GM21360 (cell line): ENCODE measurements around the gene CTNNA2.

ENCODE experiments used
- ATAC-seq: cut with Tn5 transposase; IDR thresholded peaks from one replicate; pipeline ENCODE4 v1.9.1; 2021; ENCODE audit warnings: mild to moderate bottlenecking, moderate library complexity; ENCODE audit not compliant: unreplicated experiment

Gene CTNNA2

GRCh38 chr2:80354858-80355257 is 842.0 kb downstream of the CTNNA2 start:
- no peak for ATAC-seq

GRCh38 chr2:80361904-80362303 is 849.1 kb downstream of the CTNNA2 start:
- ATAC-seq = no peak

DNA sequence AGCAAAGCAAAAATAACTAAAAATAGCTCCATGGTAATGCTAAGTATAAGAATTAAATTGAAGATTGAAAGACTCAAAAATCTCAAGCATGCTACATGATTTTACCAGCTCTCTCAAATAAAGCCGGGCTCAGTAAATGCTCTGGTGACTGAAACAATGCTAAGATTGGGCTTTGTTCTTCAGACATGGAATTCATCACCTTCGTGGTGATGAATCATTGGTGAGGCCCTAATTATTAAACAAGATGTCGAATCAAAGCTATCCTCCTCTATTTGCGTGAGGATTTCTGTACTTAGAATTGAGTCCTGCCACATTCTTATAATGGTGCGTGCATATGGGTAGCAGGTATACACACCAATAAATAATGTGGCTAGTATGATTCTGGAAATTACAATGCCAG is 850.5 kb downstream of the CTNNA2 start:
- ATAC-seq = no peak

- ATAC-seq = no peak
Measured at GRCh38 chr2:80363791-80364349, 851.0 kb downstream of the CTNNA2 start.

GRCh38 chr2:80364524-80365212 is 851.8 kb downstream of the CTNNA2 start:
- ATAC-seq = no peak

DNA sequence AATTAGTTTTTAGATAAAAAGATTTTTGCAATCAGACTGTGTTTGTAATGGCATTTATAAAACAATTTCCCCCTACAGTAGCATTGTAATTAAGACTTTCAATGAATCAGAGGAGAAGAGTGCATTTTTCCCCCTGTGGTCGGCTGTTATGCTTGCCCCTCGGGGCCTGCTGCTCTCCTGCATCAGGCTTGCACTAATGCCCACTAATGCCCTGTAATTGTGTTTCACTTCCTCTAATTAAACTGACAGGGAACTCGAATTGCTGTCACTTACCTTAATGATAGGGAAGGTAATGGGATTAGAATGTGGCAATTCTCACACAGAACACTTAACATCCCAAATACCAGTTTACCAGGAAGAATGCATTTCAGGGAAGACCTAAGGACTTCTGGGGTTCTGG is 852.9 kb downstream of the CTNNA2 start:
- no peak for ATAC-seq

DNA sequence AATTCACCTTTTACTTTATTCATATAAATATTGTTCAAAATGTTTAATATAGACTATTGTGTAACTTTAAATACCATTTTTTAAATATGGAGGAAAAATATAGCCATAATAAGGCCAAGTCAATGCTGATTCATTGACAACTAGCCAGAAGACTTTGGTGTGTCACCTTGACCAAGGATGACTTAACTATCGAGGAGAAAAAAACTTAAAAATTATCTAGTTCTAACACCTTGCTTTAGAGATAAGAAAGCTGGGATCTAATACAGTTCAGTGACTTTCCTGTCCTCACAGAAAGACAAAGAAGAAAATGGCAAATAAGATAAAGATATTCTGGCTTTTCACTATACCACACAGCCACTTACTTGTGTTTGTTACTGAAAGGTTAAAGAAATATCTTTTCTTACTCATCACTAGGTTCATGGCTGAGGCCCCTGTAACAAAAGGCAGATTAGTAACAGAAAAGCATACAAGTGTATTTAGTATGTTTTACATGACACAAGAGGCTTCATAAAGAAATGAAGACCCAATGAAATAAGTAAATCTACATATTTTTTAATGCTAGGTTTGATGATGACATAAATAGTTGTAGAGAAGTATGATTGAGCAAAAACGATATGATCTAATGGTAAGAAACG is 857.6 kb downstream of the CTNNA2 start:
- ATAC-seq = no peak

GRCh38 chr2:80374105-80374504 is 861.3 kb downstream of the CTNNA2 start:
- ATAC-seq = no peak

- no peak for ATAC-seq
Measured at GRCh38 chr2:80377071-80377470, 864.2 kb downstream of the CTNNA2 start.

GRCh38 chr2:80380736-80381135 is 867.9 kb downstream of the CTNNA2 start:
- ATAC-seq = no peak

DNA sequence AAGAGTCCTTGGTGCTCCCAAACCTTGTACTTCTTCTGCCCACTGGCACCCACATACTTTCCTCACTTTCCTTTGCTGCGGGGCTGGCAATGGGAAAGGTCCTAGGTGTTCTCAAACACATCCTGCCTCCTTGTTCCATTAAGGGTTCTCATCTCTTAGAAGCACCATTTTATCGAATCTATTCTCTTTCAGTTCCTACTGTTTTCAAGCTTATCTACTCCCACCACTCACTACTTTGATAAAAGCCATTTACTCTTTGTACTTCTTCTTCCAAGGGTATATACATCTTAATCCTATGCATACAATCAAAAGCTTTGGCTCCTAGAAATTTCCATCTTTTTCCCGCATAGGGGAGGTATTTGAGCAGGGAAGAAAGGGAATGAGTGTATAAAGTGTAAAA is 868.8 kb downstream of the CTNNA2 start:
- no peak for ATAC-seq

DNA sequence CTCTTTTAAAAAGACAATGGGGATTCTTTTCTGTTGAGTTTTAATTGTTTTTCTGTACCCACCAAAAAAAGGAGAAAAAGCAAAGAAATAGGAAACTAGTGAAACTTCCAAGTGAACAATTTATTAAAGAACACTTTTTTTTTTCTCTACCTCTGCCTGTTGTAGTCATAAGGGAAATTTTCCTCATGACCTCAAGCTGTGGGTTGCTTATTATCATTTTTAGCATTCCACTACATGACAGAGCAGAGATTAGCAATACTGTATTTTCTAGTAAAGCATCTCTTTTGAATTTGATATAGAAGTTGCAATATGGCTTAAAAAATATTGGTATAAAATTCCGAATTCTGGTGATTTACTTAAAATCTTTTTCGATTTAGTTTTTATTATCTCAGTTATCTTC is 879.6 kb downstream of the CTNNA2 start:
- no peak for ATAC-seq

- no peak for ATAC-seq
Measured at GRCh38 chr2:80393991-80394390, 881.1 kb downstream of the CTNNA2 start.

GRCh38 chr2:80395251-80395650 is 882.4 kb downstream of the CTNNA2 start:
- no peak for ATAC-seq

GRCh38 chr2:80396276-80396675 is 883.4 kb downstream of the CTNNA2 start:
- ATAC-seq = no peak

DNA sequence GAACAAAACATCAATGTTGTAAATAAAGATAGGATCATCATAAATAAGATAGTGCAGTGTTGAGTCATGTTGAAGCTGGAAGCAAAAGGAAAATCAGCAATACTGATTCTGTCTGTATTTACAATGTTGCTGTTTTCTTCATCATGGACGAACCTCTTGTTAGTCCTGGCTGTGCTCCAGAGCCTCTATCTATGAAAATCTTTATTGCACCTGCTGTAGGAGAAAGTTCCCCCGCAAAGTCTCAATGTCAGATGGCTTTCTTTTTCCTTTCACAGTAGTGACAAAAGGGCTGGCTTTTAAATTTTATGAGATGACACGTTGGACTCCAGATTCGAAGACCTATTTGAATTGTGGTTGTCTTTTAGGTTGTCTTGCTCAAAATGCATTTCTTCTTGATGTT is 890.2 kb downstream of the CTNNA2 start:
- no peak for ATAC-seq

DNA sequence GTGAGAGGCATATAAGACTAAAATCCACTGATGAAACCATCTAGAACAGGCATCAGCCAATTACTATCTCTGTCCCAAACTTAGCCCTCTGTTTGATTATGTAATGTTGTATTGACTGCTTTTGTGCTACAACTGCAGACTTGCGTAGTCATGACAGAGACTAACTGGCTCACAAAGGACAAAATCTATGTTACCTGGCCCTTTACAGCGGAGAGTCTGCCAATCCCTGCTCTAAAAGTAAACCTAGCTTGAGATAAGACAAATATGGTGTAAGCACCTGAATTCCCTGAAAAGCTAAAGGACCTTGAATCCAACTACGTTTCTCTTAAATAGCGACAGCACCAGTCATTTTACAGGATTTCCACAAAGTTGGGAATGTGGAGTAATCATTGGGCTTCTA is 894.5 kb downstream of the CTNNA2 start:
- ATAC-seq = no peak

DNA sequence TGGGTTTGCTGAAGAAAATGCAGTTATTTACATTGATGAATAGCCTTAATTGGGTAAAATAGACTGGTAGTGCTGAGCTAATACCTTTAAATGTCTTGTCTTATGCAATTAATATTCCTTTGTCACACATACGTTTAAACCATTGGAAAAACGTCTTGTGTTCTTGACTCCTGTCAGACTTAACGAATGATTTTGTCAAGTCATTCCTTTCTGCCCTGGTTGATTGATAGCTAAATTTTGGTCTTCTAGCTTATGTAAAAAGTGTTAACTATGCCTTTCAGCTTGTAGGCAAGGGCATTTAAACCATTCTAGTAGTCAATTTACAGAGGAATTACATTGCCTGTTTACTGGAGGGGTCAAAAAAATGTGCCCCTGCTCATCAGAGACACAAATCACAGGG is 897.5 kb downstream of the CTNNA2 start:
- no peak for ATAC-seq

DNA sequence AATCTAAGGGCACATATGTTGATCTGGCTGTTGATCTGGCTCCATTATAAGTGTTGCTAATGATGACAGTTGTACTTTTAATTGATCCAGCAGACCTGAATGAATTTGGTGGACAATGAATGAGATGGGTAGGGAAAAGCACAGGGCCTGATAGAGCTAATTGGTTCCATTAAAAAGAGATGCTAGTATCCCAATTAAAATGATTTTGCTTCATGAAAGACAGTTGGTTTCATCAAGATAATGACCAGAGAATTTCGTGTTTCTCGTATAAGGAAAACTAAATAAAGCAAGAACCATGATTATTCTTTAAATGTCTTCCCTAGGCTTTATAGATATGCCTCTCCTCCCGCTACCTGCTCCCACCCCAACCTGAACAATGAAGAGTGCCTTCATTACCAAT is 900.3 kb downstream of the CTNNA2 start:
- ATAC-seq = no peak

DNA sequence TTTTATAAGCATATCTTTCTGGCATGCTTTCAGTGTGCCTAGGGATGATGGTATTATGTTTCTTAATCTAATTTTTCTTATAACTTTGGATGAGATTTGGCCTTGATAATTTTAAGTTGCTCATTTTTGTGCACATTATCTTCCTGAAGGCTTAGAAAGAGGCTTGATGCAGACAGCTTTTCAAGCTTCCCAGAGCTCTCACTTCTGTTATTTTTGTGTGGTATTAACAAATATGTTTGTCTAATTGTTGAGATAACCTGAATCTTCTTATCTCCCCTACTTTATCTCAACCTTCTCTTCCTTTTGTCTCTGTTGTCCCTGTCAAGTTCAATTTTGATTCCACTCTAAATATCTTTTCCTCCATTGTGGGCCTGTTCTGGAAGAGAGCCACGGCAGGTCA is 904.9 kb downstream of the CTNNA2 start:
- ATAC-seq = no peak

DNA sequence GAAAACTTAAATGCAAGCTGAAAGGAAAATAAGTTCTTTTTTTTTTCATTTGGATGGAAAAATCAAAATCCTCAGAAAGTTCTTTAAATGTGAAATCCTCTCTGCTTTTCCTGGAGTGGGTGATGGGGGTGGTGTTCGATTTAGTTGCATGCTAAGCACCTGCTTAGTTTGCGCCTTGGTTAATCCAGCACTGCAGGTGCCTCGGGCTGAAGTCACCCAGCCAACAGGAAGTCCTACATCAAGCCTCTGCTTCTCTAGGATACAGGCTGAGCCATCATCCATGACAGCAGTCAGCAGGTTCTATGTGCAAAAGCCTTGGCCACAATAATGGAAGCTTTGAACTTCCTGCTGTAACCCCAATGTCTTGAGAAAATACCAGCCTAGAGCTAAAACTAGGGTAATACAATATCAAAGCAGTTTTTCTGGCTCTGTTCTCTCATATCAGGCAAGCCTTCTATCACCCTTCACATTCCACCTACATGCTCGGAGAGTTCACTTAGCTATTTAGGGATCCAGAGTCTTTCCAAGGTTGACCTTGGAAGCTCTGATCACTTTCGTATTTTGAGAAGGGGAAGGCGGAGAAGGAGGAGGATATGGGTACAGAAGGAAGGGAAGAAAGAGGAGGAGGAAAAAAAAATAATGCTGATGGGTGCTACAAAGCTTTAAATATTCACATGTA is 907.8 kb downstream of the CTNNA2 start:
- no peak for ATAC-seq

DNA sequence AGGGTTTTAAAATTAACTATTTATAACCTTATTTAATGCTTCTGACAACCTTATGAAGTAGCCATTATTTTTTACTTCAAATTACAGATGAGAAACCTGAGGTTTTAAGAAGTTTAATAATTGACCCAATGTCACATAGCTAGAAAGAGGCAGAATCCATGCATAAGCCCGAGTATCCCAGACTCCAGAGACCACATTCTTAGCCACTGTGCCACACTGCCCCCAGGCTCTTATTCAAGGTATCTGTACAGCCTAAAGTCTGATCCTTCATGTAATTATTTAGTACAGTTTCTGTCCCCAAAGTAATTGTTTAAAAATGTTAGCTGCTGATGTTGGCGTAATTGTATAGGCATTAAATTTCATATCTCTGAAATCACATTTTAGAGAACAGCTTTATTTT is 916.4 kb downstream of the CTNNA2 start:
- no peak for ATAC-seq
